ENCODE data around the gene EPHA5.

- TF ChIP-seq CTCF (conservative IDR thresholded peaks at IDR 0.05) (no peak), EZH2 (IDR thresholded peaks at IDR 0.05; ENCODE audit: low read depth) (no peak)
These were observed 49.3 kb upstream of the EPHA5 start for GRCh38 chr4:65719635-65720034.

Data from PC-9 (cell line).